PC-3 (cell line): ENCODE data around the gene HOXC5. TPM values are rescaled to one million over a fixed set of nuclear protein-coding genes. Genes with fewer than 3 reads are reported as not detected.

ENCODE experiments used
- ATAC-seq: fragments of 200-7000 bp; cut with Tn5 transposase; 2 replicates; pipeline ENCODE4 v1.9.1; 2020; ENCODE audit warnings: mild to moderate bottlenecking, moderate library complexity
- BruUV-seq: library from RNA; stranded (reverse); fragments of 400-500 nt; replicated peaks from 2 replicates; lab custom pipeline; 2021; lab: Mats Ljungman, UMichigan
- CTCF ChIA-PET: fragments of 300-600 bp; sonication (Branson Sonifier 250); formaldehyde crosslinking; loops from one replicate; lab custom pipeline; 2022; ENCODE audit warnings: antibody characterized with exemption; lab: Charles Lee
- POLR2A ChIA-PET: fragments of 300-600 bp; sonication (Branson Sonifier 250); formaldehyde crosslinking; loops from one replicate; lab custom pipeline; 2022; ENCODE audit warnings: antibody characterized with exemption; ENCODE audit not compliant: unreplicated experiment; lab: Charles Lee
- DNase-seq: peaks from one replicate; pipeline ENCODE4 v3.0.0-alpha.2; 2015
- H2AFZ ChIP-seq: fragments of 300-600 bp; sonication (generic); 2 replicates; pipeline ENCODE4 v1.6.0; 2016; ENCODE audit warnings: antibody characterized with exemption, low read length
- H3F3A ChIP-seq: fragments of 300-600 bp; sonication (generic); one replicate; pipeline ENCODE4 v1.6.0; 2017; ENCODE audit warnings: antibody characterized with exemption, low read length, control low read depth, mild to moderate bottlenecking; ENCODE audit not compliant: unreplicated experiment
- H3K27ac ChIP-seq: fragments of 300-600 bp; sonication (generic); 2 replicates; pipeline ENCODE4 v1.5.1; 2016; ENCODE audit warnings: mild to moderate bottlenecking, low read length
- H3K27me3 ChIP-seq: fragments of 300-600 bp; sonication (generic); 2 replicates; pipeline ENCODE4 v1.6.1; 2016; ENCODE audit warnings: low read length, mixed read lengths
- H3K36me3 ChIP-seq: fragments of 300-600 bp; sonication (generic); 2 replicates; pipeline ENCODE4 v1.6.1; 2016; ENCODE audit warnings: low read depth, mixed run types, low read length, mixed read lengths
- H3K4me1 ChIP-seq: fragments of 300-600 bp; sonication (generic); 2 replicates; pipeline ENCODE4 v1.5.1; 2016; ENCODE audit warnings: low read length; ENCODE audit not compliant: insufficient read depth
- H3K4me2 ChIP-seq: fragments of 300-600 bp; sonication (generic); 2 replicates; pipeline ENCODE4 v1.6.0; 2016; ENCODE audit warnings: low read length
- H3K4me3 ChIP-seq: fragments of 300-600 bp; sonication (generic); 2 replicates; pipeline ENCODE4 v1.5.1; 2016; ENCODE audit warnings: mild to moderate bottlenecking, low read length, mixed read lengths
- H3K79me2 ChIP-seq: fragments of 300-600 bp; sonication (generic); 2 replicates; pipeline ENCODE4 v1.6.1; 2017; ENCODE audit warnings: low read length, mixed read lengths
- H3K9ac ChIP-seq: fragments of 300-600 bp; sonication (generic); 2 replicates; pipeline ENCODE4 v1.6.0; 2016; ENCODE audit warnings: mild to moderate bottlenecking, low read length
- H3K9me2 ChIP-seq: fragments of 300-600 bp; sonication (generic); replicated peaks from 2 replicates; pipeline ENCODE4 v1.6.1; 2016; ENCODE audit warnings: mixed run types, low read length, mixed read lengths
- H3K9me3 ChIP-seq: fragments of 300-600 bp; sonication (generic); 2 replicates; pipeline ENCODE4 v1.6.1; 2016; ENCODE audit warnings: low read length, mixed read lengths
- H4K20me1 ChIP-seq: fragments of 300-600 bp; sonication (generic); 2 replicates; pipeline ENCODE4 v1.6.1; 2016; ENCODE audit warnings: low read length, mixed read lengths
- EZH2 ChIP-seq: fragments of 300-600 bp; sonication (generic); IDR thresholded peaks from one replicate; pipeline ENCODE4 v1.6.1; 2017; ENCODE audit warnings: antibody characterized with exemption, mild to moderate bottlenecking, low read length; ENCODE audit not compliant: unreplicated experiment
- EZH2phosphoT487 ChIP-seq: fragments of 300-600 bp; sonication (generic); IDR thresholded peaks from 2 replicates; pipeline ENCODE4 v1.6.1; 2018; ENCODE audit warnings: mild to moderate bottlenecking, antibody characterized with exemption, low read length, borderline replicate concordance
- intact Hi-C: fragments of 100-400 bp; cut with micrococcal nuclease; formaldehyde crosslinking; loops from 2 replicates; pipeline ENCODE4 v1.9.0; 2023
- total RNA-seq: library from RNA; depleted of rRNA; stranded (reverse); fragments of >200 nt; gene quantifications from 2 replicates; pipeline ENCODE4 v1.2.3, GENCODE V29; 2014
- TF ChIP-seq, protein P1 (sequence below): fragments of 300-600 bp; sonication (generic); conservative IDR thresholded peaks from 2 replicates; pipeline ENCODE4 v1.5.1; 2017; ENCODE audit warnings: antibody characterized with exemption, low read depth, mild to moderate bottlenecking, low read length

HOXC5 gene
- total RNA-seq, 1 experiment from 2014 or later = 0.26 TPM

DNA sequence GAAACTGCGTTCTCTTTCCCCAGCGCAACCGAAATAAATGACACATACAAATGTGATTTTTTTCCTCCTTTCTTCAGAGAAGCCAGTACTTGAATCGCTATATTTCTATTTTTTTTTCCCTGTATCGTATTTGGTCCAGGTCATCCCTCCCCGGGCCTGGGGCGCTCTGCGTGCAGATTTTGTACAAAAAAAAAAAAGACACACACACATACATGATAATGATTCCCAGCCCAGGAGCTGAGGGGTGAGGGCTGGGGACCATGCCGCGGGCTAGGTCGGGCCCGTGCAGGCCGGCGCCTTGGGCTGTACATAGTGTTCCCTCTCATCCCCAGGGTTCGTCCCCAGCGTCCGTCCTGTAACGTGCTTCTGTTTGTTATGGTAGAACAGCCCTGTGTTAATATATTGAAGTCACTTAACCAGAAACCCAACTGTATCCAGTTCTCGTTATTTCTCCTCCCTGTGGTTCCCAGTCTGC lies 29.9 kb upstream of the HOXC5 start:
- Histone ChIP-seq H4K20me1 (no peaks in the 10 kb centered on the region), H3K9me3 (no peaks in the 10 kb centered on the region), H2AFZ (no peak overlapping the region), H3K27ac (no peak overlapping the region), H3K4me1 (peaks cover 11% of the 10 kb centered on the region), H3F3A (no peaks in the 10 kb centered on the region), H3K4me3 (no peak overlapping the region), H3K36me3 (no peaks in the 10 kb centered on the region), H3K79me2 (peaks cover 10% of the 10 kb centered on the region; the same call in 1 of the 2 replicates), H3K27me3 (no peaks in the 10 kb centered on the region), H3K9ac (no peak overlapping the region), H3K9me2 (no peaks in the 10 kb centered on the region), H3K4me2 (no peak overlapping the region)
- no TSS peak for BruUV-seq
- ATAC-seq = no peak
- DNase-seq = no peak
- CTCF ChIA-PET = no interaction called here
- POLR2A ChIA-PET = no interaction called here
- TF ChIP-seq EZH2phosphoT487 (no peak), EZH2 (no peak)
- TF ChIP-seq, protein P1, sequence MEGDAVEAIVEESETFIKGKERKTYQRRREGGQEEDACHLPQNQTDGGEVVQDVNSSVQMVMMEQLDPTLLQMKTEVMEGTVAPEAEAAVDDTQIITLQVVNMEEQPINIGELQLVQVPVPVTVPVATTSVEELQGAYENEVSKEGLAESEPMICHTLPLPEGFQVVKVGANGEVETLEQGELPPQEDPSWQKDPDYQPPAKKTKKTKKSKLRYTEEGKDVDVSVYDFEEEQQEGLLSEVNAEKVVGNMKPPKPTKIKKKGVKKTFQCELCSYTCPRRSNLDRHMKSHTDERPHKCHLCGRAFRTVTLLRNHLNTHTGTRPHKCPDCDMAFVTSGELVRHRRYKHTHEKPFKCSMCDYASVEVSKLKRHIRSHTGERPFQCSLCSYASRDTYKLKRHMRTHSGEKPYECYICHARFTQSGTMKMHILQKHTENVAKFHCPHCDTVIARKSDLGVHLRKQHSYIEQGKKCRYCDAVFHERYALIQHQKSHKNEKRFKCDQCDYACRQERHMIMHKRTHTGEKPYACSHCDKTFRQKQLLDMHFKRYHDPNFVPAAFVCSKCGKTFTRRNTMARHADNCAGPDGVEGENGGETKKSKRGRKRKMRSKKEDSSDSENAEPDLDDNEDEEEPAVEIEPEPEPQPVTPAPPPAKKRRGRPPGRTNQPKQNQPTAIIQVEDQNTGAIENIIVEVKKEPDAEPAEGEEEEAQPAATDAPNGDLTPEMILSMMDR = no peak
- intact Hi-C loops = no loop called here

DNA sequence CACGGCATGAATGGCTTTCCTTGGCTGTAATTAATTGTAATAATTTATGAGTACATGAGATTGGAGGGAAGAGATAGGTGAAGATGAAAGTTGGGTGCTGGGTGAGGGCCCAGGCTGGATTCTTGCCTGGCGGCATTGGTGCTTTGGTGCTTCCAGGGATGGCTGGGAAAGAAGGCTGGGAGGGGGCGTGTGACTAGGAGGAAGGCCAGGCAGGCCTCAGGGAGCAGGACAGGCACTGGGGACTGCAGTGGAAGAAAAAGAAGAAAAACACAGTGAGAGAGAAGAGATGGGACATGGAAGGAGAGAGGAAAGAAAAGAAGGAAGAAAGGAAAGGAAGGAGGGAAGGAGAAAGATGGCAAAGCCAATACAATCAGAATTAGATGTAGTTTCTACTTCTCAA lies 29.2 kb upstream of the HOXC5 start:
- intact Hi-C loops = no loop called here
- no peak overlapping the region for H3K9ac ChIP-seq

More for the DNA sequence above, 29.2 kb upstream of the HOXC5 start:
- TF ChIP-seq EZH2 (no peak), EZH2phosphoT487 (no peak)
- TF ChIP-seq, protein P1 = no peak
- BruUV-seq = no TSS peak
- Histone ChIP-seq H3K4me3 (no peak overlapping the region), H2AFZ (no peak overlapping the region), H4K20me1 (no peaks in the 10 kb centered on the region), H3K9me3 (no peaks in the 10 kb centered on the region), H3K36me3 (no peaks in the 10 kb centered on the region), H3K4me1 (peaks cover 12% of the 10 kb centered on the region), H3K27me3 (no peaks in the 10 kb centered on the region), H3K4me2 (no peak overlapping the region), H3K27ac (no peak overlapping the region), H3F3A (no peaks in the 10 kb centered on the region), H3K9me2 (no peaks in the 10 kb centered on the region), H3K79me2 (peaks cover 6% of the 10 kb centered on the region; the same call in 1 of the 2 replicates)
- CTCF ChIA-PET = interaction anchor here (0.7 to 1.0 kb wide), 2 partner anchors 205 to 878 kb away, joined by 3 to 5 read pairs; no protein-coding TSS in a partner anchor
- ATAC-seq (no peak), DNase-seq (no peak)
- POLR2A ChIA-PET = no interaction called here
